IMR-90 (cell line): ENCODE results near the gene FBN1. TPM values are rescaled to one million over a fixed set of nuclear protein-coding genes. Genes with fewer than 3 reads are reported as not detected.

Experiments
- ATAC-seq: fragments of 200-7000 bp; cut with Tn5 transposase; 2 replicates; pipeline ENCODE4 v1.9.1; 2020; ENCODE audit warnings: low read depth, mild to moderate bottlenecking, moderate library complexity
- BruUV-seq: library from RNA; stranded (reverse); fragments of 400-500 nt; replicated peaks from 2 replicates; lab custom pipeline; 2021; lab: Mats Ljungman, UMichigan
- CTCF ChIA-PET: fragments of 300-600 bp; formaldehyde crosslinking; extraction: SDS; loops from one replicate; lab custom pipeline; 2021; ENCODE audit warnings: antibody characterized with exemption; lab: Yijun Ruan, JAX
- POLR2A ChIA-PET: fragments of 300-600 bp; sonication (Branson Sonifier 250); formaldehyde crosslinking; loops from one replicate; lab custom pipeline; 2022; ENCODE audit warnings: antibody characterized with exemption; ENCODE audit not compliant: unreplicated experiment; lab: Charles Lee
- DNase-seq: peaks from one replicate; pipeline ENCODE4 v3.0.0; 2013
- H2AFZ ChIP-seq: replicated peaks from 2 replicates; pipeline ENCODE3; 2013; ENCODE audit warnings: low read length, mild to moderate bottlenecking; ENCODE audit not compliant: poor library complexity
- H2AK5ac ChIP-seq: 2 replicates; pipeline ENCODE4 v1.6.1; 2013; ENCODE audit warnings: low read depth, low read length, inconsistent platforms
- H2AK9ac ChIP-seq: replicated peaks from 2 replicates; pipeline ENCODE3; 2013; ENCODE audit warnings: mild to moderate bottlenecking, low read depth, low read length, moderate library complexity; ENCODE audit not compliant: poor library complexity
- H2BK120ac ChIP-seq: 2 replicates; pipeline ENCODE4 v1.6.1; 2013; ENCODE audit warnings: low read depth, low read length, inconsistent platforms
- H2BK15ac ChIP-seq: 3 replicates; pipeline ENCODE4 v1.6.1; 2013; ENCODE audit warnings: low read depth, low read length, inconsistent platforms
- H2BK20ac ChIP-seq: 2 replicates; pipeline ENCODE4 v1.6.1; 2013; ENCODE audit warnings: low read depth, mild to moderate bottlenecking, inconsistent platforms, low read length, moderate library complexity
- H2BK5ac ChIP-seq: 2 replicates; pipeline ENCODE4 v1.6.1; 2013; ENCODE audit warnings: mild to moderate bottlenecking, low read depth, low read length, inconsistent platforms; ENCODE audit not compliant: poor library complexity, severe bottlenecking
- H3K14ac ChIP-seq: replicated peaks from 2 replicates; pipeline ENCODE4 v1.6.1; 2013; ENCODE audit warnings: low read depth, low read length, inconsistent platforms
- H3K18ac ChIP-seq: 2 replicates; pipeline ENCODE4 v1.6.1; 2013; ENCODE audit warnings: low read depth, low read length, control low read depth
- H3K23ac ChIP-seq: 2 replicates; pipeline ENCODE4 v1.6.1; 2013; ENCODE audit warnings: low read depth, low read length, inconsistent platforms
- H3K27ac ChIP-seq: 2 replicates; pipeline ENCODE4 v1.5.1; 2013; ENCODE audit warnings: mild to moderate bottlenecking, control low read depth, low read length; ENCODE audit not compliant: insufficient read depth
- H3K27me3 ChIP-seq: 2 replicates; pipeline ENCODE4 v1.6.1; 2013; ENCODE audit warnings: low read length; ENCODE audit not compliant: control insufficient read depth, insufficient read depth
- H3K36me3 ChIP-seq: 2 replicates; pipeline ENCODE4 v1.6.1; 2013; ENCODE audit warnings: low read length, mixed read lengths; ENCODE audit not compliant: control insufficient read depth, insufficient read depth
- H3K4ac ChIP-seq: 2 replicates; pipeline ENCODE4 v1.6.1; 2013; ENCODE audit warnings: low read depth, low read length, inconsistent platforms
- H3K4me1 ChIP-seq: 2 replicates; pipeline ENCODE4 v1.6.1; 2013; ENCODE audit warnings: low read length, mixed read lengths; ENCODE audit not compliant: control insufficient read depth, insufficient read depth
- H3K4me2 ChIP-seq: 2 replicates; pipeline ENCODE4 v1.6.1; 2013; ENCODE audit warnings: low read depth, mild to moderate bottlenecking, control low read depth, low read length, moderate library complexity
- H3K4me3 ChIP-seq: 2 replicates; pipeline ENCODE4 v1.5.1; 2013; ENCODE audit warnings: low read depth, mild to moderate bottlenecking, control low read depth, low read length, moderate library complexity; ENCODE audit not compliant: insufficient read depth
- H3K56ac ChIP-seq: 2 replicates; pipeline ENCODE4 v1.6.1; 2013; ENCODE audit warnings: low read length, inconsistent platforms; ENCODE audit not compliant: insufficient read depth; ENCODE audit errors: extremely low read depth
- H3K79me1 ChIP-seq, 2 experiments: 2 replicates each; pipeline ENCODE4 v1.6.1; 2013; ENCODE audit warnings: low read length in 2 of 2, inconsistent platforms in 1 of 2, low read depth in 1 of 2
- H3K9ac ChIP-seq: 2 replicates; pipeline ENCODE4 v1.6.1; 2013; ENCODE audit warnings: low read depth, low read length, control low read depth
- H3K9me1 ChIP-seq: 2 replicates; pipeline ENCODE4 v1.6.1; 2013; ENCODE audit warnings: low read length, inconsistent platforms; ENCODE audit not compliant: insufficient read depth
- H3K9me3 ChIP-seq: 2 replicates; pipeline ENCODE4 v1.6.1; 2013; ENCODE audit warnings: low read length; ENCODE audit not compliant: control insufficient read depth, insufficient read depth
- H4K20me1 ChIP-seq: 2 replicates; pipeline ENCODE4 v1.6.1; 2013; ENCODE audit warnings: low read length, inconsistent platforms; ENCODE audit not compliant: insufficient read depth
- H4K5ac ChIP-seq: 2 replicates; pipeline ENCODE4 v1.6.1; 2013; ENCODE audit warnings: mild to moderate bottlenecking, low read depth, low read length, control low read depth
- H4K8ac ChIP-seq, 2 experiments: 2 replicates each; pipeline ENCODE4 v1.6.1; 2013; ENCODE audit warnings: low read depth in 2 of 2, low read length in 2 of 2, control low read depth in 1 of 2, inconsistent platforms in 1 of 2
- H4K91ac ChIP-seq: 2 replicates; pipeline ENCODE4 v1.6.1; 2013; ENCODE audit warnings: low read depth, low read length, inconsistent platforms; ENCODE audit not compliant: insufficient read depth
- CTCF ChIP-seq: conservative IDR thresholded peaks from 2 replicates; pipeline ENCODE4 v1.5.1; 2012; ENCODE audit warnings: mild to moderate bottlenecking, low read depth, low read length, improper control_type of control experiment
- MAFK ChIP-seq: IDR thresholded peaks from 2 replicates; pipeline ENCODE4 v1.6.1; 2012; ENCODE audit warnings: low read depth, low read length, improper control_type of control experiment
- WGBS, 2 experiments: methylation state at CpG; one replicate each; pipeline versions ENCODE4 v1.1.5 to v1.1.7; 2013; ENCODE audit warnings: missing lambda C conversion rate in 2 of 2; ENCODE audit not compliant: insufficient read length in 1 of 2; ENCODE audit errors: extremely low coverage in 2 of 2; 5-methylcytosine and 5-hydroxymethylcytosine counted together
- dilution Hi-C: fragments of 300-500 bp; cut with HindIII; formaldehyde crosslinking; loops from one replicate; pipeline ENCODE4 v1.14.3; 2018; ENCODE audit warnings: low sequenced_read_pairs; ENCODE audit not compliant: unreplicated experiment
- in situ Hi-C: fragments of 300-500 bp; cut with MboI; formaldehyde crosslinking; loops from 3 replicates; pipeline ENCODE4 v1.14.3; 2019; ENCODE audit warnings: low sequenced_read_pairs, inconsistent platforms, mixed read lengths
- intact Hi-C: fragments of 100-400 bp; cut with micrococcal nuclease; formaldehyde crosslinking; loops from 2 replicates; pipeline ENCODE4 v1.10.0; 2022
- polyA plus RNA-seq, 3 experiments: library from polyadenylated mRNA; depleted of rRNA; stranded (reverse); fragments of >200 nt; gene quantifications; 2 replicates each; pipeline ENCODE4 v1.2.3, GENCODE V29; 2012; ENCODE audit warnings: low replicate concordance in 1 of 3
- total RNA-seq: library from RNA; depleted of rRNA; stranded (reverse); fragments of >200 nt; gene quantifications from 2 replicates; pipeline ENCODE4 v1.2.3, GENCODE V29; 2012

Gene FBN1
- total and polyA plus RNA-seq, 2 of the 4 experiments (the other 2 are of a cell fraction), result 134 to 283 TPM

- H3K79me1 ChIP-seq, result peaks cover 29 to 66% of the 10 kb centered on the region in 2 experiments
- H4K20me1 ChIP-seq, result peaks cover 9% of the 10 kb centered on the region; the same call in 1 of the 2 replicates
- peak overlapping the region; percentile 54 for H3K23ac ChIP-seq
- H3K14ac ChIP-seq, result peak overlapping the region; percentile 79
- H3K27me3 ChIP-seq, result no peaks in the 10 kb centered on the region
- H4K5ac ChIP-seq, result peak overlapping the region; percentile 46
- CTCF ChIA-PET, result interaction anchor here (0.7 kb wide), 1 partner anchor 13 kb away, joined by 3 read pairs; no protein-coding TSS in a partner anchor
- H3K4me3 ChIP-seq, result no peak overlapping the region
- no peak overlapping the region for H3K9ac ChIP-seq
- H3K4ac ChIP-seq, result peak overlapping the region; percentile 8
- peak overlapping the region; percentile 39; the same call in 1 of the 2 replicates for H3K27ac ChIP-seq
- H3K4me2 ChIP-seq, result peak overlapping the region; percentile 43
- H2BK20ac ChIP-seq, result no peak overlapping the region
- H4K8ac ChIP-seq, result peak overlapping the region in 1 of 2 experiments; percentile 41; a peak in 2 of 4 replicates
- intact Hi-C loops, result no loop called here
- no peak overlapping the region; the same call in 2 of the 3 replicates for H2BK15ac ChIP-seq
- H2AK9ac ChIP-seq, result no peak overlapping the region
- DNase-seq (peak; percentile 52), ATAC-seq (peak; percentile 28; the same call in 1 of the 2 replicates)
- H3K56ac ChIP-seq, result peak overlapping the region; percentile 4; the same call in 1 of the 2 replicates
- TF ChIP-seq CTCF (no peak), MAFK (peak; percentile 66)
- peaks cover 10% of the 10 kb centered on the region for H3K4me1 ChIP-seq
- POLR2A ChIA-PET, result no interaction called here
- H3K36me3 ChIP-seq, result peaks cover 12% of the 10 kb centered on the region
- dilution Hi-C loops, result no loop called here
- in situ Hi-C loops, result no loop called here
- 57% methylated on average over 9 of the region's 16 CpGs; no CpG with 5 or more reads in 1 of the 2 experiments for WGBS, 2 experiments
- peaks cover 11% of the 10 kb centered on the region for H3K9me1 ChIP-seq
- BruUV-seq, result no TSS peak
- peak overlapping the region; percentile 11 for H2AFZ ChIP-seq
- peak overlapping the region; percentile 39 for H3K18ac ChIP-seq
- no peaks in the 10 kb centered on the region for H3K9me3 ChIP-seq
- peak overlapping the region; percentile 12 for H2BK120ac ChIP-seq
- H2BK5ac ChIP-seq, result peak overlapping the region; percentile 45
- H2AK5ac ChIP-seq, result no peak overlapping the region; the same call in 1 of the 2 replicates
- peak overlapping the region; percentile 20; the same call in 1 of the 2 replicates for H4K91ac ChIP-seq
These were observed 108.0 kb downstream of the FBN1 start for GRCh38 chr15:48537271-48538113.
